SU-DHL-6 (cell line): ENCODE measurements around the gene NIN.

Experiments used
- H2AFZ ChIP-seq: fragments of 200-600 bp; sonication (generic); 2 replicates; pipeline ENCODE4 v1.6.1; 2014; ENCODE audit warnings: low read depth, mild to moderate bottlenecking, moderate library complexity, mixed read lengths, antibody characterized with exemption, low read length; ENCODE audit not compliant: severe bottlenecking
- H3F3A ChIP-seq: fragments of 200-600 bp; shearing (Covaris generic); 2 replicates; pipeline ENCODE4 v1.6.0; 2016; ENCODE audit warnings: antibody characterized with exemption, mild to moderate bottlenecking; ENCODE audit not compliant: insufficient read depth
- H3K27ac ChIP-seq: fragments of 200-600 bp; sonication (generic); 2 replicates; pipeline ENCODE4 v1.5.1; 2016; ENCODE audit warnings: low read depth, mild to moderate bottlenecking, low read length, moderate library complexity, mixed read lengths
- H3K27me3 ChIP-seq: fragments of 200-600 bp; sonication (generic), shearing (Covaris generic); 2 replicates; pipeline ENCODE4 v1.6.0; 2014; ENCODE audit warnings: mild to moderate bottlenecking, low read length
- H3K36me3 ChIP-seq: fragments of 200-600 bp; sonication (generic); 2 replicates; pipeline ENCODE4 v1.6.1; 2014; ENCODE audit warnings: mild to moderate bottlenecking, low read length, mixed read lengths
- H3K4me2 ChIP-seq: fragments of 300-600, 200-600 bp; shearing (Covaris generic), sonication (generic); 2 replicates; pipeline ENCODE4 v1.6.0; 2014; ENCODE audit warnings: low read length, low read depth, mild to moderate bottlenecking; ENCODE audit not compliant: poor library complexity, severe bottlenecking
- H3K4me3 ChIP-seq: fragments of 200-600 bp; sonication (generic); 2 replicates; pipeline ENCODE4 v1.5.1; 2014; ENCODE audit warnings: antibody characterized with exemption, low read length, mild to moderate bottlenecking, mixed read lengths; ENCODE audit not compliant: insufficient read depth, poor library complexity, severe bottlenecking
- H3K79me2 ChIP-seq: fragments of 200-600 bp; sonication (generic); 2 replicates; pipeline ENCODE4 v1.6.1; 2014; ENCODE audit warnings: mild to moderate bottlenecking, low read length, moderate library complexity; ENCODE audit not compliant: insufficient read depth
- H3K9ac ChIP-seq: fragments of 200-600 bp; sonication (generic); 2 replicates; pipeline ENCODE4 v1.7.0; 2014; ENCODE audit warnings: mild to moderate bottlenecking, low read length
- H3K9me2 ChIP-seq: fragments of 200-600 bp; sonication (generic); replicated peaks from 2 replicates; pipeline ENCODE4 v1.6.1; 2014; ENCODE audit warnings: low read length; ENCODE audit not compliant: insufficient read depth
- H3K9me3 ChIP-seq: fragments of 200-600 bp; sonication (generic); 2 replicates; pipeline ENCODE4 v1.6.1; 2014; ENCODE audit warnings: low read length, mixed read lengths; ENCODE audit not compliant: insufficient read depth
- H4K20me1 ChIP-seq: fragments of 200-600 bp; sonication (generic); 2 replicates; pipeline ENCODE4 v1.6.1; 2014; ENCODE audit warnings: low read depth, mild to moderate bottlenecking, antibody characterized with exemption, low read length, moderate library complexity, mixed read lengths
- EZH2phosphoT487 ChIP-seq: fragments of 200-600 bp; sonication (generic), shearing (Covaris generic); conservative IDR thresholded peaks from 2 replicates; pipeline ENCODE4 v1.6.1; 2018; ENCODE audit warnings: mild to moderate bottlenecking, antibody characterized with exemption, low read length, moderate library complexity, mixed read lengths
- TF ChIP-seq, protein P1 (sequence below): fragments of 200-600 bp; sonication (generic); IDR thresholded peaks from one replicate; pipeline ENCODE4 v1.5.1; 2017; ENCODE audit warnings: antibody characterized with exemption, mild to moderate bottlenecking, low read length, moderate library complexity; ENCODE audit not compliant: insufficient read depth, poor library complexity, severe bottlenecking

NIN gene

DNA sequence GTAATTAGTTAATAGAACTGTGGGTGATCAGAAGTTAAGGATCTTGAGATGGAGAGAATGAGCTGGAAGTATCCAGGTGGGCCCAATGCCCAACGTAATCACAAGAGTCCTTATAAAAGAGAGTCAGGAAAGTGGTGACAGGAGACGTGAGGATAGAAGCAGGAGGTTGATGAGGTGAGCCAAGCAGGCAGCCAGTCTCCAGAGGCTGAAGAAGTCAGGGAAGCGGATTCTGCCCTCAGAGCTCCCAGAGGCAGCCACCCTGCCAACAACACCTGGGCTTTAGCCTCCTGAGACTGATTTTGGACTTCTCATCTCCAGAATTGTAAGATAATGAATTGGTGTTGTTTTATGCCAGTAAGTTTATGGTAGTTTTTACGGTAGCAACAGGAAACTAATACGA, 152.8 kb downstream of the NIN start:
- no peaks in the 10 kb centered on the region for H3F3A ChIP-seq
- H3K4me3 ChIP-seq, result no peak overlapping the region
- no peaks in the 10 kb centered on the region for H3K36me3 ChIP-seq
- no peaks in the 10 kb centered on the region for H4K20me1 ChIP-seq
- no peaks in the 10 kb centered on the region for H3K27me3 ChIP-seq
- TF ChIP-seq, protein P1, sequence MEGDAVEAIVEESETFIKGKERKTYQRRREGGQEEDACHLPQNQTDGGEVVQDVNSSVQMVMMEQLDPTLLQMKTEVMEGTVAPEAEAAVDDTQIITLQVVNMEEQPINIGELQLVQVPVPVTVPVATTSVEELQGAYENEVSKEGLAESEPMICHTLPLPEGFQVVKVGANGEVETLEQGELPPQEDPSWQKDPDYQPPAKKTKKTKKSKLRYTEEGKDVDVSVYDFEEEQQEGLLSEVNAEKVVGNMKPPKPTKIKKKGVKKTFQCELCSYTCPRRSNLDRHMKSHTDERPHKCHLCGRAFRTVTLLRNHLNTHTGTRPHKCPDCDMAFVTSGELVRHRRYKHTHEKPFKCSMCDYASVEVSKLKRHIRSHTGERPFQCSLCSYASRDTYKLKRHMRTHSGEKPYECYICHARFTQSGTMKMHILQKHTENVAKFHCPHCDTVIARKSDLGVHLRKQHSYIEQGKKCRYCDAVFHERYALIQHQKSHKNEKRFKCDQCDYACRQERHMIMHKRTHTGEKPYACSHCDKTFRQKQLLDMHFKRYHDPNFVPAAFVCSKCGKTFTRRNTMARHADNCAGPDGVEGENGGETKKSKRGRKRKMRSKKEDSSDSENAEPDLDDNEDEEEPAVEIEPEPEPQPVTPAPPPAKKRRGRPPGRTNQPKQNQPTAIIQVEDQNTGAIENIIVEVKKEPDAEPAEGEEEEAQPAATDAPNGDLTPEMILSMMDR, result no peak
- no peak for TF ChIP-seq EZH2phosphoT487
- H3K27ac ChIP-seq, result no peak overlapping the region
- no peaks in the 10 kb centered on the region for H3K9me2 ChIP-seq
- no peak overlapping the region for H3K9ac ChIP-seq
- no peak overlapping the region for H2AFZ ChIP-seq
- H3K79me2 ChIP-seq, result no peaks in the 10 kb centered on the region
- H3K4me2 ChIP-seq, result no peak overlapping the region
- H3K9me3 ChIP-seq, result no peaks in the 10 kb centered on the region

DNA sequence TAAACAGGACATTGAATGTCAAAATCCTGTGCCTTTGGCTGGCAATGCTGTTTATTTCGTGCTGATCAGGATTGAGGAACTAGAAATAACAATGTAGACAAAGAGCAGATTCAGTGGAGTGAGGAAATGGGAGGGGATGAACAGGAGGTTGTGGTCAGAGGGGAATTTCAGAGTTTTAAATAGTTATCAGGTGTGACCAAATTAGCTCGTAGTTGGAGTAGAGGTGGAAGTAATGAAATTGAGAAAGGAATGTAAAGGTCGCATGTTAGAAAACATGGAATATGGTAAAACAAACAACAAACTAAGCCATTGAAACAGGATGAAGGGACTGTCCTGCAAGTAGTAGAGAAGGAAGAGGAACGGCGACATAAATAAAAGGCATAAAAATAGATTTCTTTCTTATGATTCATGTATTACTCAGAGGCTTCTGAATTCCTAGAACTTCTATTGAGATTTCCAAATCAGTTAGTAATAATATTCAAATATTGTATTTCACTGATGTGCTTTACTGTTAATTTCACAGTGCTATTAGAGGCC, 153.4 kb downstream of the NIN start:
- Histone ChIP-seq H2AFZ (no peak overlapping the region), H3K4me2 (no peak overlapping the region), H3K4me3 (no peak overlapping the region)

DNA sequence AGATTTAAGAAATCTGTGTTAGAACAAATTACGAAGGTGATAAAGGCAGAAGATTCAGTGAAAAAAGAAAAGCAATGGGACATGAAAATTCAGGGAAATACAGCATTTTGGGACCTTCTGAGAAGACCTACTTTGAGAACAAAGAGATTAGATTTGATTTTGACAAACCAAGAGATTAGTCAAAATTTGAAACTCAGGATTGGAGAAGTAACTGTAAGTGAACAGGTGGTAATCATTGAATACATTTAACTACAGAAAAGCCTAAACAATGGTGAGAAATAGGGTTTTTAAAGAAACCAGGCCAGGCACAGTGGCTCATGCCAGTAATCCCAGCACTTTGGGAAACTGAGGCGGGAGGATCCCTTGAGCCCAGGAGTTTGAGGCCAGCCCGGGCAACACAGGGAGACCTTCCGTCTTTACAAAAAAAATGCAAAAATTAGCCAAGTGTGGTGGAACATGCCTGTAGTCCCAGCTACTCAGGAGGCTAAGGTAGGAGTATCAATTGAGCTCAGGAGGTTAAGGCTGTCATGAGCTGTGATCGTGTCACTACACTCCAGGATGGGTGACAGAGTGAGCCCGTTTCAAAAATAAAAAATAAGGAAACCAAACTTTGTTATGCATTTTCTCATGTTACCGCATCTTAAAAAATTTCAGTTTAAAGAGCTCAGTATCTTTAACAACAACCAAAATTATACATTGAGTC, 154.0 kb downstream of the NIN start:
- no peaks in the 10 kb centered on the region for H3F3A ChIP-seq
- H3K79me2 ChIP-seq, result no peaks in the 10 kb centered on the region
- H4K20me1 ChIP-seq, result no peaks in the 10 kb centered on the region
- no peak overlapping the region for H3K9ac ChIP-seq
- no peak overlapping the region for H3K4me2 ChIP-seq
- H3K36me3 ChIP-seq, result no peaks in the 10 kb centered on the region
- no peaks in the 10 kb centered on the region for H3K9me3 ChIP-seq
- no peaks in the 10 kb centered on the region for H3K27me3 ChIP-seq
- no peak overlapping the region for H3K4me3 ChIP-seq
- no peaks in the 10 kb centered on the region for H3K9me2 ChIP-seq
- H3K27ac ChIP-seq, result no peak overlapping the region
- TF ChIP-seq, protein P1, result no peak
- no peak for TF ChIP-seq EZH2phosphoT487
- H2AFZ ChIP-seq, result no peak overlapping the region

More for the DNA sequence above, 153.4 kb downstream of the NIN start:
- H3K9ac ChIP-seq, result no peak overlapping the region
- H3K36me3 ChIP-seq, result no peaks in the 10 kb centered on the region
- no peaks in the 10 kb centered on the region for H3K9me2 ChIP-seq
- no peaks in the 10 kb centered on the region for H3K9me3 ChIP-seq
- no peak overlapping the region for H3K27ac ChIP-seq
- no peaks in the 10 kb centered on the region for H4K20me1 ChIP-seq
- no peak for TF ChIP-seq EZH2phosphoT487
- TF ChIP-seq, protein P1, result no peak
- H3F3A ChIP-seq, result no peaks in the 10 kb centered on the region
- no peaks in the 10 kb centered on the region for H3K79me2 ChIP-seq
- H3K27me3 ChIP-seq, result no peaks in the 10 kb centered on the region
